Measurements from ENCODE around the gene THSD7A.

Gene THSD7A

GRCh38 chr7:11831156-11831735 is 752 bp downstream of the THSD7A start:
- peak overlapping the region; percentile 46 for H3K4me3 ChIP-seq (ENCODE audit: low read length)
- DNase-seq (ENCODE audit: low read depth) = no peak
- TF ChIP-seq, protein P1, sequence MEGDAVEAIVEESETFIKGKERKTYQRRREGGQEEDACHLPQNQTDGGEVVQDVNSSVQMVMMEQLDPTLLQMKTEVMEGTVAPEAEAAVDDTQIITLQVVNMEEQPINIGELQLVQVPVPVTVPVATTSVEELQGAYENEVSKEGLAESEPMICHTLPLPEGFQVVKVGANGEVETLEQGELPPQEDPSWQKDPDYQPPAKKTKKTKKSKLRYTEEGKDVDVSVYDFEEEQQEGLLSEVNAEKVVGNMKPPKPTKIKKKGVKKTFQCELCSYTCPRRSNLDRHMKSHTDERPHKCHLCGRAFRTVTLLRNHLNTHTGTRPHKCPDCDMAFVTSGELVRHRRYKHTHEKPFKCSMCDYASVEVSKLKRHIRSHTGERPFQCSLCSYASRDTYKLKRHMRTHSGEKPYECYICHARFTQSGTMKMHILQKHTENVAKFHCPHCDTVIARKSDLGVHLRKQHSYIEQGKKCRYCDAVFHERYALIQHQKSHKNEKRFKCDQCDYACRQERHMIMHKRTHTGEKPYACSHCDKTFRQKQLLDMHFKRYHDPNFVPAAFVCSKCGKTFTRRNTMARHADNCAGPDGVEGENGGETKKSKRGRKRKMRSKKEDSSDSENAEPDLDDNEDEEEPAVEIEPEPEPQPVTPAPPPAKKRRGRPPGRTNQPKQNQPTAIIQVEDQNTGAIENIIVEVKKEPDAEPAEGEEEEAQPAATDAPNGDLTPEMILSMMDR (IDR thresholded peaks at IDR 0.05; ENCODE audit: insufficient read depth, low read depth, low read length, missing control alignments) = no peak

DNA sequence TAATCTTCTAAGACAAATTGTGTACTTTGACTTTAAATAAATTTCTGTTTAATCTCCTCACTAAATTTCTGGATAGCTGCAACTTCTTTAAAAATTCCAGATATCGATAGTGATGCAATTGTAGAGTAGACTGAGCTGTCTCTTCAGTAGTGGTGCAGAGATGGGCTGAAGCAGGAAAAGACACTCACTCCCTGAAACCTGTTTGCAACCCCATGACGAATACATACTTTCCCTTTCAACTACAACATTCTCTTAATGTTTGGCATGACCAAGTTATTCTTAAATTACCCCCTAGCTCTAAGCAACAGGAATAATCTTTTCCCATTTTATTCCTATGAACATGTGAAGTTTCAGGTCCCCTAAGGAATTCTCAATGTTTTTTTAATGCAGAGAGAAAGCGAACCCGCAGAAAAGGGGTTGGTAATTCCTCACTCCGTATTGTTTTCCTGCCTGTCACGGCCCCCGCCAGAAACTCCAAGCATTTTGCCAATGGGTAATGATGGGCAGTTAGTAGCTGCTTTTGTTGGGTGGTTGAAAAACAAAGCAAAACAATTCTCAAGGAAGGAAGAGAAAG is 1.3 kb downstream of the THSD7A start:
- H3K4me3 ChIP-seq (ENCODE audit: low read length) = peak overlapping the region; percentile 46
- TF ChIP-seq, protein P1 (IDR thresholded peaks at IDR 0.05; ENCODE audit: insufficient read depth, low read depth, low read length, missing control alignments) = no peak
- DNase-seq (ENCODE audit: low read depth) = peak; percentile 64

DNA sequence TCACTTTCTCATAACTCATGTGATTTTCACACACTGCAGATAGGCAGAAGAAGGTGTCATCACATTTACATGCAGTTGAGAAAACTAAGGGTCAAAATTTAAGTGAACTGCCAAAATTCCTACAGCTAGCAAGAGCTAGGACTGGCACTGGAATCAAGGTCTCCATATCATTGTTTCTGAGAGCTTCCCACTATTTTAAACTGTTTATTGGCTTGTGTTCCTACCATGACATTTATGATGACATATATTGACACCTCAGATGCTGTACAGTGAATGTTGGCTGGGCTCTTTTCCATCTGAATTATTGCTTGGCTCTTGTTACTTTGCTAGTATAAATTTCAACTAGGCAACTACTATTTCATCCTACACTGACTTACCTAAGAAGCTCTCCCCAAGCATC is 2.0 kb downstream of the THSD7A start:
- TF ChIP-seq, protein P1 (IDR thresholded peaks at IDR 0.05; ENCODE audit: insufficient read depth, low read depth, low read length, missing control alignments) = no peak
- no peak overlapping the region for H3K4me3 ChIP-seq (ENCODE audit: low read length)
- DNase-seq (ENCODE audit: low read depth) = no peak

- DNase-seq (ENCODE audit: low read depth) = no peak
These were observed 12.1 kb downstream of the THSD7A start for GRCh38 chr7:11819947-11820346.

DNA sequence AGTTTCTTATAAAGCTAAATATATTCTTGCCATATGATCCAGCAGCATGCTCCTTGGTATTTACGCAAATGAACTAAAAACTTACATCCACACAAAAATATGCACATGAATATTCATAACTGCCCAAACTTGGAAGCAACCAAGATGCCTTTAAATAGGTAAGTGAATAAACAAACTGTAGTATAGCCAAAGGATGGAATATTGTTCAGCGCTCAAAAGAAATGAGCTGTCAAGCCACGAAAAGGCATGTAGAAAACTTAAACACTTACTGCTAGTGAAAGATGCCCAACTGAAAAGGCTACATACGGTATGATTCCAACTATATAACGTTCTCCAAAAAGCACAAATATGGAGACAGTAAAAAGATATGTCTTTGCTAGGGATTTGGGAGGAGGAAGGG is 12.7 kb downstream of the THSD7A start:
- H3K4me3 ChIP-seq (ENCODE audit: low read length) = no peak overlapping the region

More at GRCh38 chr7:11819947-11820346, 12.1 kb downstream of the THSD7A start:
- TF ChIP-seq, protein P1 (IDR thresholded peaks at IDR 0.05; ENCODE audit: insufficient read depth, low read depth, low read length, missing control alignments) = no peak
- no peak overlapping the region for H3K4me3 ChIP-seq (ENCODE audit: low read length)

DNA sequence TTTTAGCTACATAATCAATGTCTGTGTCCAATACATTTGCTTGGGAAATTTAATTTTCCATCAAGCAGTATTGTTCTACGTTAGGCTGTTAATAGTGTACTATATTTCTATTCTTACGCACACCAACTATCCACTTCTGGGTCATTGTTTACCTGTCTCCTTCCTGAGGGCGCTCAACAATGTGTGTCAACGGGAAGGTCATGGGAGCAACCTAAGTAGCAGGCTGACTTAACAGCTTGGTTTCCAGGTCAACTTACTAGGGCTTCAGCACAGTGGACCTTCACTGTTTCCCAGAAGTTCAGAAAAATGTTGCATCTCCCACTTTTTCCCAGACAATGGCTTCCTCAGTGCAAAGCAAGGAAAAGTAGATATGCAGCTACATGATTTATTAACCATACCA is 13.7 kb downstream of the THSD7A start:
- no peak for DNase-seq (ENCODE audit: low read depth)
- TF ChIP-seq, protein P1 (IDR thresholded peaks at IDR 0.05; ENCODE audit: insufficient read depth, low read depth, low read length, missing control alignments) = no peak
- H3K4me3 ChIP-seq (ENCODE audit: low read length) = no peak overlapping the region

More for the DNA sequence above, 12.7 kb downstream of the THSD7A start:
- TF ChIP-seq, protein P1 (IDR thresholded peaks at IDR 0.05; ENCODE audit: insufficient read depth, low read depth, low read length, missing control alignments) = no peak
- no peak for DNase-seq (ENCODE audit: low read depth)
